SU-DHL-6 (cell line): ENCODE results near the gene SPNS3.

Experiments
- EZH2phosphoT487 ChIP-seq: fragments of 200-600 bp; sonication (generic), shearing (Covaris generic); conservative IDR thresholded peaks from 2 replicates; pipeline ENCODE4 v1.6.1; 2018; ENCODE audit warnings: mild to moderate bottlenecking, antibody characterized with exemption, low read length, moderate library complexity, mixed read lengths
- TF ChIP-seq, protein P1 (sequence below): fragments of 200-600 bp; sonication (generic); IDR thresholded peaks from one replicate; pipeline ENCODE4 v1.5.1; 2017; ENCODE audit warnings: antibody characterized with exemption, mild to moderate bottlenecking, low read length, moderate library complexity; ENCODE audit not compliant: insufficient read depth, poor library complexity, severe bottlenecking

DNA sequence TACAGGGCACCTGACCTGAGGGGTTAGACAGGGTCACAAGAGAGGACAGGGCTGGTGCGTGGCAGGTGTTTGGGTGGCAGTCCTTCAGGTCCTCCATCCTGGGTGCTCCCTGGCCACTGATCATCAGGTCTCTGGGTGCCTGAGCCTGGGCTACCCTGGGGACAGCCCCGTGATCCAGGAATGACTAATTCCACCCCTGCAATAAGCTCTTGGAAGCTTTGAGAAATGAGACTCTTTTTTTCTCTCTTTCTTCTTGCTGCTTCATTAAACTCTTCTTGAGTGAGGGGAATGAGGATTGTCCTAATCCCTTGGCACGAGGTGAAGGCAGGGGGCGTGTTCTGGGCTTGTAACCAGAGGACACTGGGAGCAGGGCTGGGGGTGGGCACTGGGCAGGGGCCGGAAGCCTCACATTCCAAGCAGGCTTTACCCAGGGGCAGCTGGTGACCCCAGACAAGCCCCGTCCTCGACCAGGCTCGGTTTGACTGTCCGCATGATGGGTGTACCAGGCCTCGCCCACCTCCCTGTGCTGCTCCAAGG is 43.6 kb downstream of the SPNS3 start:
- TF ChIP-seq, protein P1, sequence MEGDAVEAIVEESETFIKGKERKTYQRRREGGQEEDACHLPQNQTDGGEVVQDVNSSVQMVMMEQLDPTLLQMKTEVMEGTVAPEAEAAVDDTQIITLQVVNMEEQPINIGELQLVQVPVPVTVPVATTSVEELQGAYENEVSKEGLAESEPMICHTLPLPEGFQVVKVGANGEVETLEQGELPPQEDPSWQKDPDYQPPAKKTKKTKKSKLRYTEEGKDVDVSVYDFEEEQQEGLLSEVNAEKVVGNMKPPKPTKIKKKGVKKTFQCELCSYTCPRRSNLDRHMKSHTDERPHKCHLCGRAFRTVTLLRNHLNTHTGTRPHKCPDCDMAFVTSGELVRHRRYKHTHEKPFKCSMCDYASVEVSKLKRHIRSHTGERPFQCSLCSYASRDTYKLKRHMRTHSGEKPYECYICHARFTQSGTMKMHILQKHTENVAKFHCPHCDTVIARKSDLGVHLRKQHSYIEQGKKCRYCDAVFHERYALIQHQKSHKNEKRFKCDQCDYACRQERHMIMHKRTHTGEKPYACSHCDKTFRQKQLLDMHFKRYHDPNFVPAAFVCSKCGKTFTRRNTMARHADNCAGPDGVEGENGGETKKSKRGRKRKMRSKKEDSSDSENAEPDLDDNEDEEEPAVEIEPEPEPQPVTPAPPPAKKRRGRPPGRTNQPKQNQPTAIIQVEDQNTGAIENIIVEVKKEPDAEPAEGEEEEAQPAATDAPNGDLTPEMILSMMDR, result no peak
- TF ChIP-seq EZH2phosphoT487, result no peak
